SW 1271 (cell line): ENCODE results near the gene TRERF1.
A peak's percentile ranks its signal among the peaks of the same experiment; 100 is the strongest.

Source experiments
- DNase-seq, 2 experiments: peaks; one replicate each; lab custom pipeline; 2025; lab: John Stamatoyannopoulos, UW

TRERF1 gene

DNA sequence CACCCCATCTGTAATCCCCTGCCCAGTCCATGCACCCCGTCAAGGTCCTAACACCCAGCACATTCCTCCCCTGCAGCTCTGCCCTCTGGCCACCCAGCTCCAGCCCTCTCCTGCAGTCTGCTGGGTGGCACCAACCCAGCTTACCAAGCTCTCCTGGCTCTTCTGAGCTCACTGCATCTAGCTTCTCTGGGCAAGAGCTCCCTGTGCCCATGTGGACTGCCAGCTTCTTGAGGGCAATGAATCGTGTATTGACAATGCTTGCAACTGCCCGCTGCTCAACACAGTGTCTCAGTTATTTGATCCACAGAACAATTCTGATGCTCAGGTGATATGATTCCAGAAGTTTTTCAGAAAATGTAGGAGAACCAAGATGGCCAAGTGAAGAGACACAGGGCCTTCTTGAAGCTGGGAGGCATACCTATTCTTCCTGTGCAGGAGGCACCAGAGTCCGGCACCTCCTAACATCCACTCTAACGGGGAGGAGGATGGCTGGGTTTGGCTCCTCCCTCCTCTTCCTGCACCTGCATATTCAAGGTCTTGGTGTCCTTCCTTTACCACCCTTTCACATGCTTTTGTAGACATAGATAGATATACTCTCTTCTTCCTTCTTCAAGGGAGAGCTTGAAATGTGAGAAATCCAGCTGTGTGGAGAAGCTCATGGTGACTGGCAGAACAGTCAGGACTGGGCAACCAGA lies 85.6 kb downstream of the TRERF1 start:
- no peak for DNase-seq

GRCh38 chr6:42365021-42365420 lies 86.7 kb downstream of the TRERF1 start:
- DNase-seq = no peak

DNA sequence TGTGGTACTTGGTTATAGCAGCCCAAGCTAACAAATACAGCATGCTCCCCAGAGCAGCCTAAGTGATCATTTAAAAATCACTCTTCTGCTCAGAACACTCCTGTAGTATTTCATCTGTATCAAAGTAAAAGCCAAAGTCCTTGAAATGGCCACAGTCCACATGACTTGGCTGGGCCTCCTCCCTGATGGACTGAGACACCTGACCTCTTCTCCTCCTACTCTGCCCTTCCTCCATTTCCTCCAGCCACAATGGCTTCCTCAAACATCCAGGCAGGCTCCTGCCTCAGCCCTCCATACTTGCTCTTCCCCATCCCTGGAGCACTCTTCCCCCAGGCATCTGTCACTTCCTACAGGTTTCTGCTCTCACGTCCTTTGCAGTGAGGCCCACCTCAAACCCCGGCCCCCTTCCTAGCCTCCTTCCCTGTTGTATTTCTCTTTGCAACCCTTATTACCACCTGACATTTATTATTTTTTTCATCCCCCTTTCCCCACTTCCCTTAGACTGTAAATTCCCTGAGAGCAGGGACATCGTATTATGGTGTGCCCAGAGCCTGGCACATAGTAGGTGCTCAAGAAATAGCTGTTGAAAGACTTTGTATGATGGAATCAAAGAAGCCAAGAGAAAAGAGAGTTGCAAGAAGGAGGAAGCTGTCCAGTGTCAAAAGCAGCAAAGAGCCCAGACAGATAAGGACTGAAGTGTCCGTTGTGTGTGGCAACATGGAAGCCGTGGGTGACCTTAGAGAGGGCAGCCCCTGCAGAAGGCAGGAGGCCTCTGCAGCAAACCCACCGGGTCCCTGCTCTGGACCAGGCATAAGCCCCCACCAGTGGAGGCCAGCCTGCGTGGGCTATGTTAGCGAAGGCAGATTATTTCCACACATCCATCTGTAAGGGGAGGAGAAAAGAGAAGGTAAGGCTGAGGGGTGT lies 87.5 kb downstream of the TRERF1 start:
- no peak for DNase-seq

GRCh38 chr6:42361036-42361435 lies 90.7 kb downstream of the TRERF1 start:
- no peak for DNase-seq

- no peak for DNase-seq
Observed at GRCh38 chr6:42359021-42359420, 92.7 kb downstream of the TRERF1 start.

DNA sequence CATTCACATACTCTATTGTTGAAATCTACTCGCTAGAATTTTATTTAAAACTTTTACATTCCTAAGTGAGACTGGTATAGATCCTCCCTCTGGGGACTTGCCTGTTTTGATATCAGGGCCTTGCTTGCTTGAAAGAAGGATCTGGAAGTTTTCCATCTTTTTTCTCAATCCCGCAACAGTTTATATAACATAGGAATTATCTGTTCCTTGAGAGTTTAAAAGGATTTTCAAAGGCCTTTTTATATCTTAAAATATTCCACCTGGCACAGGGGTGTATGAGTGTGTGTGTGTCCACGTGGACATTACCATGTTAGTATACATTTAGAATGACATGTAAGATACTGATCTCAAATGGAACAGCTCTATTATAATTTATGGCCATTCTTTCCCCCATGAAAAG lies 96.3 kb downstream of the TRERF1 start:
- no peak for DNase-seq

DNA sequence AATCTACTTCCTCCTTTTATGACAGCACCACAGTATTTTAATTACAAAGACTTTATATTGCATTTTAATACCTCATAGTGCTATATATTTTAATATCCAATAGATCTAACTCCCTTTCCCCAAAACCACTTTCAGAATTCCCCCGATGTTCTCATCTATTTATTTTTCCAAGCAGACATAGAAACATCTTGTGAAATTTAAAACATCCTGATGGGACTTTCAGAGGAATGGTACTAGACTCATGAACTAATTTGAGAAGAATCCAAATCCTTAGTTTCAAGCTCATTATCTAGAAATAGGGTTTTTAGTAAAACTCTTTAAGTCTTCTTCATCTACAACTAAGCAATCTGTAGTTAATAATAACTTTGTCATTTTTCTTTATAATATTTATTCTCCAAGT lies 97.0 kb downstream of the TRERF1 start:
- DNase-seq = no peak

- DNase-seq = peak; percentile 23 to 25
Observed at GRCh38 chr6:42352856-42353564, 98.7 kb downstream of the TRERF1 start.

GRCh38 chr6:42350911-42351310 lies 100.8 kb downstream of the TRERF1 start:
- no peak for DNase-seq

- no peak for DNase-seq
Observed at GRCh38 chr6:42349753-42350511, 101.8 kb downstream of the TRERF1 start.

- no peak for DNase-seq
Observed at GRCh38 chr6:42347456-42347855, 104.3 kb downstream of the TRERF1 start.

DNA sequence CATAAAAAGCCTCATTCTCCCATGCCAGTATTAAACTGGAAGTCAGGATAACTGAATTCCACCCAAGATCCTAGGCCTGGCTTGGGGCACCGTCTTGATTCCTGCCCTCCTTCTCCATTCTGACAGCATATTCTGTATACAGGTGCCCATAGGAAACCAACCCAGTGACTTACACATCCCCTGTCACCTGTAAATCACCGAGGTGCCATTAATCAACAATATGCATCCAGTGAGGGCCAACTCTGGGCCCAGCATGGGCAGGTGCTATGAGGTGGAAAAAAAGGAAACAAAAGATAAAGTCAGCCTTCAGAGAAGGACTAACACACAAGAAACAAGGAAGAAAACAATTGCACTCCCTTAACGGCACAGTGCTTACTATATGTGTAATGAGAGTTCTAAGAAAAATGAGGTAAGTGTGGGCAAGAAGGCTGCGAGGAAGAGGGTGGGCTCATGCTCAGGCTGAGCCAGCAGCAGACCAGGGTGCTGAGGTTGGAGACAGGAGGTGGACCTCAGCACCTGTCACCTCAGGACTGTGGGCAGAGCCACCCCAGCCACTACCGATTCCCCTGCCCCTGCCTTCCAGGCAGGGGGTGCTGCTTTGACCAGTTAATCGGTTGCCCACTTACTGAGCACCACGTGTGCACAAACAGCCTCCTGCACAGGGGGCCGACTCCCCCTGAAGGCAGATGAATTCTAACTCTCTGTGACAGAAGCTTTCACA lies 105.9 kb downstream of the TRERF1 start:
- DNase-seq = no peak

DNA sequence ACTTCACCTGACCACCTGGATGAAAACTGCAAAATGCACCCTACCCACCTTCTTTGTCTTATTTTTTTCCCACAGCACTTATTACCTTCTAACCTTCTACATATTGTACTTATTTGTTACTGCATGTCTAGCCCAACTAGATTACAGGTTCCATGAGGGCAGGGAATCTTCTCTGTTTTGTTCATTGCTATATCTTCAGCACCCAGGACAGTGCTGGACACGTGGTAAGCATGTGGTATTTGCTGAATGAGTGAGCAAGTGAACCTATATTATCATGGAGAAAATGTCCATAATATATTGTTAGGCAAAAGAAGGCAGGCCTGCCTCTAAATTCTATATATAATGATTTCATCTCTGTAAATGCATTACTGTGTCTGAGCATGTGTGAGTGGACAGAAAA lies 107.0 kb downstream of the TRERF1 start:
- no peak for DNase-seq

- DNase-seq = no peak
Observed at GRCh38 chr6:42341771-42342553, 109.8 kb downstream of the TRERF1 start.

- DNase-seq = no peak
Observed at GRCh38 chr6:42341221-42341620, 110.5 kb downstream of the TRERF1 start.

DNA sequence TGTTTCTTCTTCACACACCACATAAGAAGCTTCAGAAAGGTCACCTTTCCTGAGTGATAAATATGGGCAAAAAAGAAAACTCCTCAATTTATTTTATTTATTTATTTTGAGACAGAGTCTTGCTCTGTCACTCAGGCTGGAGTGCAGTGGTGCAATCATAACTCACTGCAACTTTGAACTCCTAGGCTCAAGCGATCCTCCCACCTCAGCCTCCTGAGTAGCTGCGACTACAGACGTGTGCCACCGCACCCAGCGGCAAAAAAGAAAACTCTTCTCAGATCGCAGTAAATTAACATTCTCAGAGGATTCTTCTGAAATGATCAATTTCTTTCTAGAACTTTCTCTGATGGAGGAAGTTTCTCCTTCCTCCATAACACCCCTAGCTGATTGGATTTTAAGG lies 111.2 kb downstream of the TRERF1 start:
- no peak for DNase-seq

DNA sequence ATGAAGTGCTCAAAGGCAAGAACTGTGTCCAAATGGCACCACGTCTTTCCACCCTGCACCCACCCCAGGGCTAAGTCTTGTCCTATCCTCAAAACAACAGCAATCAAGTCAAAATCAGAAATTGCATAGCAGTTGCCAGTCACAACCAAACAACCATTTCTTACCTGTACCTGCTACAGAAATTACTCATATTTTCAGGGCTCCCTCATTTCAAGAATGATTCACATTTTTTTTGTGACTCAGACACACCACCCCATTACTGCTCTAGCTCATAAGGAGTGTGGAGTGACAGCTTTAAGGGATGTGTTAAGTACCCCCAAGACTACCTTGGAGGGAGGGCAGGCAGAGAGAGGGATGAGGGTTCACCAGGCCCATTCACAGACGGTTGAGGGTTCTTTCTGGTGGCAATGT lies 111.7 kb downstream of the TRERF1 start:
- no peak for DNase-seq

- DNase-seq = peak; percentile 65 to 86
Observed at GRCh38 chr6:42338744-42339222, 112.9 kb downstream of the TRERF1 start.

DNA sequence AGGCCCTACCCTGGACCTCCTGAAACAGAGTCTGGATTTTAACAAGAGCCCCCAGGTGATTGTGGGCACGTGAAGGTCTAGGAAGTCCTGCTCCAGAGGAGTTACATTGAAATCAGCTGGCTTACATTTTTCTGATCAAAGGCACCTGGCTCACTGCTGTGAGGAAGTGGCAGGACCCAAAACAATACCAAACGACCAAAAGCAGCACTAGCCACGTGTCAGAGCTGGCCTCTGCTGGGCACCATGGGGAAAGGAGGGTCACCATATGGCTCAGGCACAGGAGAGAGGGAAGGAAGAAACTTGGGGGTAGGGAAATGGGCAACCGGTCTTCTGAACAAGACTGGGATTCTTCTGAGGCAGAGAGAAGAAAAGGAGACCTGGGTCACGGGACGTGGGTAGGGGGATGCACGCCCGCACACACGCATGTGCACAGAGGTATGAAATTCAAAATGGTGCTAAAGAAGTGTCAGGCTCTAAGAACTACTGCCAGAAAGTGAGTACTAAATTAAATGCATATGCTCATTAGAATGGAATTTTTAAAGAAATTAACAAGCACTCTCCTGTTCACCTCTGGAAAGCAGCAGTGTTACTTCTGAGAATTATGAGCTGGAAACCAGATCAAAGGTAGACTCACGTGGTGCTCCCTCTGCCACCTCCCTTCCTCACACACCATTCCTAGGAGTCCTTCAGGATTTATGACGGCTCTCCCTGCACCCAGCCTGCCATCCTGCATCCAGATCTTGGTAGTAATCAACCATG lies 113.6 kb downstream of the TRERF1 start:
- DNase-seq = no peak

- DNase-seq = no peak
Observed at GRCh38 chr6:42336431-42336830, 115.3 kb downstream of the TRERF1 start.
